GM13976 (cell line): Measurements from ENCODE around the gene BICD1.
A peak's percentile ranks its signal among the peaks of the same experiment; 100 is the strongest.

Experiments used
- DNase-seq: peaks from one replicate; pipeline ENCODE4 v3.0.0; 2012; ENCODE audit warnings: low spot score
- in situ Hi-C: fragments of 300-500 bp; cut with MboI; formaldehyde crosslinking; loops from one replicate; pipeline ENCODE4 v1.12.0; 2022; ENCODE audit warnings: low sequenced_read_pairs, mixed read lengths, inconsistent platforms; ENCODE audit not compliant: unreplicated experiment
- TF ChIP-seq, protein P1 (sequence below): IDR thresholded peaks from 2 replicates; pipeline ENCODE4 v1.5.1; 2012; ENCODE audit warnings: borderline replicate concordance, mild to moderate bottlenecking; ENCODE audit not compliant: insufficient read depth; ENCODE audit errors: extremely low read depth, missing control alignments, control extremely low read depth

Gene BICD1

DNA sequence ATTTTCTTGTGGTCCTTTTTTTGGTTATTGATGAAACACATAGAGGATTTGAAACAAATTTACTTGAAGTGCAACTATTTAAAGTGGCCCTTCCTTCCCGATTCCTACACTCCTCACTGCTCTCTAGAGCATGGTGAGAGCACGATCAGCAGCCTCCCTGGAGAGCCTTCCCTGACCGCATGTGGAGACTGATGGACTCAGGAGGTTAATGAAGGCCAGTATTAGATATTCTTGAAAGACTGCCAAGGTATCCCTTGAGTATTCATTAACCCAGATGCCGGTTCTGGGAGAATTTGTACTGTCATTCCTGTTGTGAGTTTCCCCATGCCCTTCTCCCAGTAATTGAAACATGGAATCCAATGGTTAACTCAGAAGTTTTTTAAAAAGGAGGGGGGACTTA lies 189.9 kb downstream of the BICD1 start:
- TF ChIP-seq, protein P1, sequence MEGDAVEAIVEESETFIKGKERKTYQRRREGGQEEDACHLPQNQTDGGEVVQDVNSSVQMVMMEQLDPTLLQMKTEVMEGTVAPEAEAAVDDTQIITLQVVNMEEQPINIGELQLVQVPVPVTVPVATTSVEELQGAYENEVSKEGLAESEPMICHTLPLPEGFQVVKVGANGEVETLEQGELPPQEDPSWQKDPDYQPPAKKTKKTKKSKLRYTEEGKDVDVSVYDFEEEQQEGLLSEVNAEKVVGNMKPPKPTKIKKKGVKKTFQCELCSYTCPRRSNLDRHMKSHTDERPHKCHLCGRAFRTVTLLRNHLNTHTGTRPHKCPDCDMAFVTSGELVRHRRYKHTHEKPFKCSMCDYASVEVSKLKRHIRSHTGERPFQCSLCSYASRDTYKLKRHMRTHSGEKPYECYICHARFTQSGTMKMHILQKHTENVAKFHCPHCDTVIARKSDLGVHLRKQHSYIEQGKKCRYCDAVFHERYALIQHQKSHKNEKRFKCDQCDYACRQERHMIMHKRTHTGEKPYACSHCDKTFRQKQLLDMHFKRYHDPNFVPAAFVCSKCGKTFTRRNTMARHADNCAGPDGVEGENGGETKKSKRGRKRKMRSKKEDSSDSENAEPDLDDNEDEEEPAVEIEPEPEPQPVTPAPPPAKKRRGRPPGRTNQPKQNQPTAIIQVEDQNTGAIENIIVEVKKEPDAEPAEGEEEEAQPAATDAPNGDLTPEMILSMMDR = no peak
- in situ Hi-C loops = loop anchor here (25.0 kb wide), 1 partner anchor 909 kb away; no protein-coding TSS in a partner anchor
- DNase-seq = no peak

DNA sequence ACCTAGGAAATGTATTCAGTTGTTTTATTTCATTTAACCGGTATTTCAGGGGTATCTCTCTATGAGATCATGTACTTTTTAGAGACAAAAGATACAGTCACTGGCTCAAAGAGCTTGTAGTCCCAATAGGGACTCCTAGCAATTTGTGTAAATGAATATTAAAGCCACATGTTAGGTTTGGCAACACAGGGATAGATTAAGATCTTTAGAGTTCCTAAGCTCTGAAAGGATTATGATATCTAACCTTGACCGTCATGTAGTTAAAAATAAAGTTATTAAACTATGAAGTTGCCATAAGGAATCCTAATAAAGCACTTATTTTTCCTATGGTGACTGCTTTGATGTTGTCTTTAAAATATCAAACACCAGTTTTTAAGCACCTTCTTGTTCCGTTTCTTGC lies 192.3 kb downstream of the BICD1 start:
- in situ Hi-C loops = loop anchor here (25.0 kb wide), 1 partner anchor 912 kb away; no protein-coding TSS in a partner anchor
- DNase-seq = no peak
- TF ChIP-seq, protein P1 = no peak

GRCh38 chr12:32301216-32301615 lies 194.6 kb downstream of the BICD1 start:
- in situ Hi-C loops = loop anchor here (10.0 kb wide), 3 partner anchors 236 to 646 kb away; partner anchors contain the start of gene ETFBKMT
- no peak for DNase-seq
- TF ChIP-seq, protein P1 = no peak

GRCh38 chr12:32302218-32303173 lies 195.8 kb downstream of the BICD1 start:
- peak; percentile 72 for DNase-seq
- TF ChIP-seq, protein P1 = peak; percentile 58
- in situ Hi-C loops = loop anchor here (10.0 kb wide), 3 partner anchors 238 to 648 kb away; partner anchors contain the start of gene ETFBKMT

DNA sequence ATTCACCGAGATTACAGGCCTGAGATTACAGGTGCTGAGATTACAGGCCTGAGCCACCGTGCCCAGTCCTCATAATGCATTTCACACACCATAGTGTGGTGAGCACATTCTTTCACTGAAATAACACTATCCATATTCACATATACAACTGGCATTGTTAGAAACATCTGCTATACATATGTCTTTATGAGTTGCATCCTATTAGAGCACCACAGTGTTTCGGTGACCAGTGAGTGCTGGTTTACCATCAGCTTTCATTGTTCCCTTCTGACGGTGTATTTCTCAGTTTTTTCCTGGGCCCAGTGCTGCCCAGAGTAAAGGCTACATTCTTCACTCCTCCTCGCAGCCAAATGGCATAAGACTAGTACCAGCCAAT lies 196.5 kb downstream of the BICD1 start:
- no peak for DNase-seq
- in situ Hi-C loops = loop anchor here (10.0 kb wide), 3 partner anchors 238 to 648 kb away; partner anchors contain the start of gene ETFBKMT
- TF ChIP-seq, protein P1 = no peak

- in situ Hi-C loops = loop anchor here (10.0 kb wide), 3 partner anchors 240 to 650 kb away; partner anchors contain the start of gene ETFBKMT
- no peak for DNase-seq
- TF ChIP-seq, protein P1 = peak; percentile 14
These were observed 198.5 kb downstream of the BICD1 start for GRCh38 chr12:32305163-32305562.
